HepG2 (cell line): ENCODE data around the gene HOXD4. TPM values are rescaled to one million over a fixed set of nuclear protein-coding genes. Genes with fewer than 3 reads are reported as not detected.

ENCODE experiments used
- AGO1 ChIP-seq: fragments of 200-400 bp; formaldehyde crosslinking; IDR thresholded peaks from 2 replicates; pipeline ENCODE4 v1.6.1; 2017; ENCODE audit warnings: mild to moderate bottlenecking, low read depth, low read length, moderate library complexity; ENCODE audit not compliant: poor library complexity, severe bottlenecking
- ATRX ChIP-seq: sonication (generic); formaldehyde crosslinking; IDR thresholded peaks from 2 replicates; pipeline ENCODE4 v1.4.0; 2020; ENCODE audit warnings: missing genetic modification reagents, borderline replicate concordance
- CBX5 ChIP-seq: sonication (generic); formaldehyde crosslinking; IDR thresholded peaks from 2 replicates; pipeline ENCODE4 v1.4.0; 2020; ENCODE audit warnings: missing genetic modification reagents, borderline replicate concordance
- DMAP1 ChIP-seq: IDR thresholded peaks from 2 replicates; pipeline ENCODE4 v1.6.1; 2016
- ERF ChIP-seq: IDR thresholded peaks from 2 replicates; pipeline ENCODE4 v1.6.1; 2018; ENCODE audit warnings: missing biosample characterization, missing genetic modification reagents
- ETV5 ChIP-seq: IDR thresholded peaks from 2 replicates; pipeline ENCODE4 v1.6.1; 2018; ENCODE audit warnings: missing biosample characterization, missing genetic modification reagents, inconsistent platforms, borderline replicate concordance
- FOXO4 ChIP-seq: sonication (generic); formaldehyde crosslinking; conservative IDR thresholded peaks from 2 replicates; pipeline ENCODE4 v1.8.1; 2023; ENCODE audit warnings: missing genetic modification reagents
- HCFC1 ChIP-seq: fragments of 150-350 bp; IDR thresholded peaks from 2 replicates; pipeline ENCODE4 v1.6.1; 2014; ENCODE audit warnings: low read depth, low read length
- HOXA9 ChIP-seq: sonication (generic); formaldehyde crosslinking; IDR thresholded peaks from 2 replicates; pipeline ENCODE4 v1.8.1; 2022; ENCODE audit warnings: missing genetic modification reagents, mild to moderate bottlenecking, moderate library complexity, borderline replicate concordance
- JDP2 ChIP-seq: sonication (generic); formaldehyde crosslinking; IDR thresholded peaks from 2 replicates; pipeline ENCODE4 v1.8.1; 2022; ENCODE audit warnings: missing genetic modification reagents, borderline replicate concordance
- KLF9 ChIP-seq: IDR thresholded peaks from 2 replicates; pipeline ENCODE4 v1.6.1; 2016; ENCODE audit warnings: low read depth
- MIER3 ChIP-seq: IDR thresholded peaks from 2 replicates; pipeline ENCODE4 v1.6.1; 2016; ENCODE audit warnings: missing compliant biosample characterization, borderline replicate concordance
- MYPOP ChIP-seq: sonication (generic); formaldehyde crosslinking; IDR thresholded peaks from 2 replicates; pipeline ENCODE4 v1.8.1; 2023; ENCODE audit warnings: mild to moderate bottlenecking, moderate library complexity, missing genetic modification reagents
- NCOA5 ChIP-seq: sonication (generic); formaldehyde crosslinking; IDR thresholded peaks from 2 replicates; pipeline ENCODE4 v1.4.0; 2020; ENCODE audit warnings: missing genetic modification reagents
- NFKB2 ChIP-seq: sonication (generic); formaldehyde crosslinking; IDR thresholded peaks from 2 replicates; pipeline ENCODE4 v1.4.0; 2020; ENCODE audit warnings: missing genetic modification reagents, borderline replicate concordance
- NFYB ChIP-seq: sonication (generic); formaldehyde crosslinking; IDR thresholded peaks from 2 replicates; pipeline ENCODE4 v1.4.0; 2020; ENCODE audit warnings: missing genetic modification reagents
- PLRG1 ChIP-seq: fragments of 450-650 bp; conservative IDR thresholded peaks from 2 replicates; pipeline ENCODE4 v1.6.1; 2016
- SP2 ChIP-seq: sonication (generic); formaldehyde crosslinking; IDR thresholded peaks from 2 replicates; pipeline ENCODE4 v1.5.1; 2020; ENCODE audit warnings: mild to moderate bottlenecking, missing genetic modification reagents
- ZBTB46 ChIP-seq: sonication (generic); formaldehyde crosslinking; IDR thresholded peaks from 2 replicates; pipeline ENCODE4 v1.4.0; 2020; ENCODE audit warnings: mild to moderate bottlenecking, missing genetic modification reagents, borderline replicate concordance
- ZFP62 ChIP-seq: sonication (generic); formaldehyde crosslinking; IDR thresholded peaks from 2 replicates; pipeline ENCODE4 v1.4.0; 2020; ENCODE audit warnings: missing genetic modification reagents
- ZNF446 ChIP-seq: sonication (generic); formaldehyde crosslinking; IDR thresholded peaks from 2 replicates; pipeline ENCODE4 v1.5.0; 2020; ENCODE audit warnings: mild to moderate bottlenecking, missing genetic modification reagents
- ZNF652 ChIP-seq: IDR thresholded peaks from 2 replicates; pipeline ENCODE4 v1.6.1; 2016; ENCODE audit warnings: low read depth, borderline replicate concordance
- ZNF709 ChIP-seq: sonication (generic); formaldehyde crosslinking; IDR thresholded peaks from 2 replicates; pipeline ENCODE4 v1.5.0; 2020; ENCODE audit warnings: mild to moderate bottlenecking, missing genetic modification reagents
- ZNF772 ChIP-seq: sonication (generic); formaldehyde crosslinking; IDR thresholded peaks from 2 replicates; pipeline ENCODE4 v1.5.0; 2020; ENCODE audit warnings: mild to moderate bottlenecking, missing genetic modification reagents
- ZNF879 ChIP-seq: sonication (generic); formaldehyde crosslinking; IDR thresholded peaks from 2 replicates; pipeline ENCODE4 v1.8.1; 2023; ENCODE audit warnings: missing genetic modification reagents
- ZSCAN5A ChIP-seq: sonication (generic); formaldehyde crosslinking; IDR thresholded peaks from 2 replicates; pipeline ENCODE4 v1.8.0; 2022; ENCODE audit warnings: mild to moderate bottlenecking, missing genetic modification reagents, borderline replicate concordance
- polyA plus RNA-seq, 8 experiments: library from polyadenylated mRNA; depleted of rRNA in 3 of 8; stranded (reverse) in 7 of 8; unstranded in 1 of 8; fragments of >200 nt; fragmentation: Illumina TruSeq in 4 of 8; extraction: Trizol in 4 of 8; gene quantifications; 2 replicates each; pipeline versions ENCODE4 v1.2.1 to v1.2.3, GENCODE V29; 2011 to 2016; ENCODE audit warnings: low read depth in 4 of 8, missing spikeins in 1 of 8, mixed read lengths in 1 of 8; ENCODE audit not compliant: insufficient read depth in 1 of 8
- total RNA-seq, 5 experiments: library from RNA; depleted of rRNA; stranded (reverse); fragments of >200 nt; fragmentation: Illumina TruSeq; extraction: Trizol; gene quantifications; 2 replicates each; pipeline ENCODE4 v1.2.3, GENCODE V29; 2016; ENCODE audit warnings: low read depth in 1 of 5

HOXD4 gene
- total and polyA plus RNA-seq, 2 of the 13 experiments (the other 11 are each of a cell fraction or from before 2014, with no cell fraction given): not detected

DNA sequence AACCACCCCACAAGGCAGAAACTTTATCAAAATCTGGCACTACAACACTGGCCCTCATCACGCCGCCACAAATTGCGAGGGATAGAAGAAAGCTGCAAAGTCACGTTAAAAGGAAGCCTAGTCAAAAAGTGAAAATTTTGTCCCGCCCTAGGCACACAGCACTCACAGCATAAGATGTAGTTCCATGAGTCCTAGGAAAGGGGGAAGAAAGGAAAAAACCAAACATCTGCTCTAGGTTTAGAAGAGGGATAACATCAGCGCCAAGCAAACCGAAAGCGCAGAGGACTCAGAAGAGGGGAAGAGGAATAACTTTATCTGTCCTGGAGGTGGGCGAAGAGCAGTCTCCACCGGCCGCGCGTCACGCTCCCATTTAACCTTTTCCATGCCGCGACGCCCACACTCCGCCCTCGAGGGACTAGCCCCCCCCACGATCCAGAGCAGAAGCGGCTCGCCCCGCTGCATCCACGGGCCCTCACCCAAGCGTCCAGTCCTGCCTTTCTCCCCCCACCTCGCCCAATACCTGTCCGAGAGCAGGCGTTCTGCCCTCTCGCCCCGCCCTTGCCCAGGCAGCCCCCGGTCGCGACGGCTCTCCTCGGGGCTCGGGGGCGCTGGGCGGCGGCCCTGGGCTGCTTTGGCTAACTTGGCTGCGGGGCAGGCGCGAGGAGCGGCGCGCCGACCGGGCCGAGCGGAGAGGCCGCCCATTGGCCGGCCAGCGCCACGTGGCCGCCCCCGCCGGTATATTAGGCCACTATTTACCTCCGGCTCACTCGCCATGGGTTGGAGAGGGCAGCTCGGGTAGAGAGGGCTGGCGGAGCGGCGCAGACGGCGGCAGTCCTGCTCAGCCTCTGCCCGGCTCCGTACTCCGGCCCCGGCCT, 36.8 kb downstream of the HOXD4 start, which contains the start of gene HOXD1 (continued):
- TF ChIP-seq MYPOP (CRISPR knock-in tag) (peak; percentile 60), AGO1 (no peak), HOXA9 (CRISPR knock-in tag) (no peak), ATRX (no peak), KLF9 (0 out of 2 replicates have a peak, but pooled peaks have one; percentile 21), ZBTB46 (CRISPR knock-in tag) (no peak), ZNF709 (CRISPR knock-in tag) (no peak), FOXO4 (CRISPR knock-in tag) (no peak), SP2 (CRISPR knock-in tag) (no peak), PLRG1 (no peak), NFKB2 (CRISPR knock-in tag) (peak; percentile 34; the same call in 1 of the 2 replicates), NFYB (CRISPR knock-in tag) (peak; percentile 74), JDP2 (CRISPR knock-in tag) (no peak), ZNF879 (CRISPR knock-in tag) (0 out of 2 replicates have a peak, but pooled peaks have one; percentile 63), ETV5 (no peak), ERF (CRISPR knock-in tag) (no peak; the same call in 1 of the 2 replicates), ZSCAN5A (CRISPR knock-in tag) (no peak), HCFC1 (no peak), DMAP1 (CRISPR knock-in tag) (no peak), ZNF446 (CRISPR knock-in tag) (peak; percentile 79; the same call in 1 of the 2 replicates), ZNF652 (peak; percentile 96), ZNF772 (peak; percentile 80), ZFP62 (no peak), NCOA5 (no peak), CBX5 (CRISPR knock-in tag) (no peak), MIER3 (CRISPR knock-in tag) (peak; percentile 18; the same call in 1 of the 2 replicates)
